Measurements from ENCODE around the gene LCN10.

LCN10 gene

DNA sequence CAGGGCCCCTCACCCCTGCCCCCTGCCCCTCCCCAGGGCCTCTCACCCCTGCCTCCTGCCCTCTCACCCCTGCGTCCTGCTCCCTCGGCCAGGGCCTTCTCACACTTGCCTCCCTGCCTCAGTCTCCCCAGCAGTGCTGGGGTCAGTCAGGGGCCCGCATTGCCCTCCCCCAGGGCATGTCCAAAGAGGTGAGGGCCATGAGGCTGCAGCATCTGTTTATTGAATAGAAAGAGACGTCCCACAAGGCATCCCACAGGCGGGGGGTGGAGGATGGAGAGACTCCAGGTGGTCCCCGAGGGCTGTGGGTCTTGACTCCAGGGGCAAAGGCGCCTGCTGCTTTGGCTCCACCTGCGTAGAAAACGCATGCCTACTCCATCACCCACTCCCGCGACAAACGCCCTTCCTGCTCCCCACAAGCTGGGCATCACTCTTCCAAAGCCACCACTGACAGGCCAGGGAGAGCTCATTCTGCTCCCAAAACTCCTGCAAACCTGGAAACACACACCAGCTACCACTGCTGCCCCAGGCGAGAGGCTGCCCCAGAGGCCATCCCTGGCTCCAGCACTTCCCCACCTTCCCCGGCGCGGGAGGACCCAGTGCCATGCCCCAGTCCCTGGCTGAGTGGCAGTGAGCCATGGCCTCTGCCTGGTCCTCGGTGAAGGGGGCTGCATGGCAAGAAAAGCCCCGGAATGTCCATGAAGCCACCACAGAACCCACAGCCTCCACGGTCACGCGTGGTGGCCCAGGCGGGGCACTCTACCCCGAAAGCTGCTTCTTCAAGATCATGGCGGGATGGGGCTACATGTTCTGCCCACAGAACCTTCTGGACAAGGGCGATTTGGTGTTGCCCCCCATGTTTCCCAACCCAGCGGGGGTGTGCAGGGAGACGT is 16.9 kb upstream of the LCN10 start:
- no peak for DNase-seq (ENCODE audit: low read depth)
- H3K4me3 ChIP-seq (ENCODE audit: low read depth, low read length) = no peak overlapping the region
- TF ChIP-seq POLR2A (IDR thresholded peaks at IDR 0.05; ENCODE audit: extremely low read depth, insufficient read length) (no peak), CTCF (IDR thresholded peaks at IDR 0.05; ENCODE audit: low read depth, low read length) (no peak)

- H3K4me3 ChIP-seq (ENCODE audit: low read depth, low read length) = no peak overlapping the region
- no peak for TF ChIP-seq POLR2A (IDR thresholded peaks at IDR 0.05; ENCODE audit: extremely low read depth, insufficient read length)
- TF ChIP-seq MYC (IDR thresholded peaks at IDR 0.05; ENCODE audit: low read depth, low read length) = no peak
- TF ChIP-seq CTCF (IDR thresholded peaks at IDR 0.05; ENCODE audit: low read depth, low read length) = no peak
- TF ChIP-seq, protein P1, sequence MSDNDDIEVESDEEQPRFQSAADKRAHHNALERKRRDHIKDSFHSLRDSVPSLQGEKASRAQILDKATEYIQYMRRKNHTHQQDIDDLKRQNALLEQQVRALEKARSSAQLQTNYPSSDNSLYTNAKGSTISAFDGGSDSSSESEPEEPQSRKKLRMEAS (IDR thresholded peaks at IDR 0.05; ENCODE audit: low read depth, low read length) = no peak
- no peak for DNase-seq (ENCODE audit: low read depth)
These were observed 16.3 kb upstream of the LCN10 start for GRCh38 chr9:136759001-136759400.

GRCh38 chr9:136757751-136758140 is 15.0 kb upstream of the LCN10 start:
- no peak overlapping the region for H3K4me3 ChIP-seq (ENCODE audit: low read depth, low read length)
- TF ChIP-seq CTCF (IDR thresholded peaks at IDR 0.05; ENCODE audit: low read depth, low read length) (no peak), POLR2A (IDR thresholded peaks at IDR 0.05; ENCODE audit: extremely low read depth, insufficient read length) (no peak), MYC (IDR thresholded peaks at IDR 0.05; ENCODE audit: low read depth, low read length) (no peak)
- TF ChIP-seq, protein P1 (IDR thresholded peaks at IDR 0.05; ENCODE audit: low read depth, low read length) = no peak
- no peak for DNase-seq (ENCODE audit: low read depth)

DNA sequence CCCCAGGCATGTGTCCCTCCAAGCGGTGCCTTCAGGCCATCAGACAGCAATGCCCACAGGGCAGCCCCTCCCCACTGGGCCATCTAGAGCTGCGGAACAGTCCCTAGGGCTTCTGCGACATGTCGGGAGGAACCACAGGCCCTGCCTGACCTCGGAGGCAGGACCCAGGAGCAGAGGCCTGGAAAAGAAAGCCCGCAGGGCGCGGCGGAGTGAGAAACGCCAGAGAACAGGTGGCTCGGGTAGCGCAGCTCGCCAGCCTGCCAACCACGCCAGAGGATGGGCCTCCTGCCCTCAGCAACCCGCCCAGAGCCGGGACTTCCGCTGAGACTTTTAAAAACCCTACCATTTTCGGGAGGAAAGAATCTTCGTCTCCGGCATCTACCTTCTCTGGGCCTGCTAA is 14.6 kb upstream of the LCN10 start:
- no peak for DNase-seq (ENCODE audit: low read depth)
- no peak for TF ChIP-seq MYC (IDR thresholded peaks at IDR 0.05; ENCODE audit: low read depth, low read length)
- no peak for TF ChIP-seq CTCF (IDR thresholded peaks at IDR 0.05; ENCODE audit: low read depth, low read length)
- TF ChIP-seq, protein P1 (IDR thresholded peaks at IDR 0.05; ENCODE audit: low read depth, low read length) = no peak
- no peak for TF ChIP-seq POLR2A (IDR thresholded peaks at IDR 0.05; ENCODE audit: extremely low read depth, insufficient read length)
- no peak overlapping the region for H3K4me3 ChIP-seq (ENCODE audit: low read depth, low read length)

- TF ChIP-seq POLR2A (IDR thresholded peaks at IDR 0.05; ENCODE audit: extremely low read depth, insufficient read length) = no peak
- no peak for TF ChIP-seq MYC (IDR thresholded peaks at IDR 0.05; ENCODE audit: low read depth, low read length)
- TF ChIP-seq, protein P1 (IDR thresholded peaks at IDR 0.05; ENCODE audit: low read depth, low read length) = no peak
- TF ChIP-seq CTCF (IDR thresholded peaks at IDR 0.05; ENCODE audit: low read depth, low read length) = no peak
- no peak for DNase-seq (ENCODE audit: low read depth)
- no peak overlapping the region for H3K4me3 ChIP-seq (ENCODE audit: low read depth, low read length)
These were observed 14.1 kb upstream of the LCN10 start for GRCh38 chr9:136756836-136757235.
